Adrenal gland (tissue), 12 donors: ENCODE data around the gene SERPINB12. TPM values are rescaled to one million over a fixed set of nuclear protein-coding genes. Genes with fewer than 3 reads are reported as not detected.

Experiments used
- DNase-seq, 7 donors: peaks; one replicate each; pipeline ENCODE4 v3.0.0-alpha.2; 2019 to 2020
- H3K27ac ChIP-seq, 5 donors: fragments of 200-600 bp; sonication (generic) in 4 of 5; 1 replicate in 3 of 5; 2 replicates in 2 of 5; pipeline versions ENCODE4 v1.5.1 to v1.8.0; 2016 to 2020; ENCODE audit warnings: mild to moderate bottlenecking in 1 of 5
- H3K27me3 ChIP-seq: fragments of 200-600 bp; 2 replicates; pipeline ENCODE4 v1.8.0; 2021
- H3K36me3 ChIP-seq, 2 donors: fragments of 200-600 bp; replicated peaks in 1 of 2; 1 replicate in 1 of 2; 2 replicates in 1 of 2; pipeline versions ENCODE4 v1.5.1 to v1.8.0; 2018 to 2022
- H3K4me1 ChIP-seq, 2 donors: fragments of 200-600 bp; replicated peaks in 1 of 2; 1 replicate in 1 of 2; 2 replicates in 1 of 2; pipeline versions ENCODE4 v1.5.1 to v1.8.0; 2018 to 2021
- H3K4me3 ChIP-seq, 4 donors: fragments of 200-600 bp; sonication (generic) in 3 of 4; one replicate each; pipeline ENCODE4 v1.5.1; 2016 to 2018
- H3K9me3 ChIP-seq, 3 donors: fragments of 200-600 bp; sonication (generic) in 1 of 3; replicated peaks in 1 of 3; 1 replicate in 2 of 3; 2 replicates in 1 of 3; pipeline versions ENCODE4 v1.5.1 to v1.8.0; 2016 to 2021
- CTCF ChIP-seq, 6 experiments: fragments of 450-650 bp in 4 of 6; fragments of 200-600 bp in 2 of 6; sonication (generic) in 1 of 6; IDR thresholded peaks; 1 replicate in 5 of 6; 2 replicates in 1 of 6; pipeline versions ENCODE4 v1.5.1 to v1.8.0; 2016 to 2021; ENCODE audit warnings: antibody characterized with exemption in 6 of 6, mild to moderate bottlenecking in 2 of 6, moderate library complexity in 1 of 6
- POLR2A ChIP-seq, 2 donors: fragments of 450-650 bp; IDR thresholded peaks; one replicate each; pipeline ENCODE4 v1.6.1; 2017; ENCODE audit warnings: antibody characterized with exemption in 2 of 2, mild to moderate bottlenecking in 2 of 2, moderate library complexity in 1 of 2
- WGBS, 4 donors: extraction: QIAGEN DNeasy Blood & Tissue Kit in 2 of 4; methylation state at CpG; one replicate each; pipeline versions ENCODE4 v1.1.5 to v1.1.7; 2013 to 2017; 5-methylcytosine and 5-hydroxymethylcytosine counted together
- intact Hi-C, 2 donors: fragments of 100-400 bp; cut with DNase I; formaldehyde crosslinking; loops; one replicate each; pipeline versions ENCODE4 v1.14.1 to v1.15.0; 2022 to 2023
- polyA plus RNA-seq, 3 donors: library from polyadenylated mRNA; stranded (reverse); fragments of 200-250 nt in 2 of 3; fragments of 350-450 nt in 1 of 3; fragmentation: Illumina TruSeq in 1 of 3; extraction: RNeasy Lipid Tissue Mini Kit (QIAGEN cat#74804) in 1 of 3; gene quantifications; one replicate each; pipeline ENCODE4 v1.2.3, GENCODE V29; 2013 to 2014
- total RNA-seq, 9 donors: library from RNA; depleted of rRNA in 4 of 9; stranded (reverse); fragments of >200 nt in 4 of 9; fragments of 120-200 nt in 1 of 9; fragmentation: NEBNext Ultra II Directional in 1 of 9; extraction: Animal tissue kit (Norgen Biotek cat#: 25700) in 1 of 9; gene quantifications; one replicate each; pipeline versions ENCODE4 v1.1.0 to v1.2.4, GENCODE V29; 2013 to 2023
- donor health status: healthy with polysubstance abuse.
- donor health status: Bipolar disorder and iron deficiency.
- donor health status: DM: yes; HTN: yes; CAD: no.
- donor health status: DM: no; HTN: no; CAD: no.
- donor health status: DM: no; HTN: no; CAD: no.
- donor health status: DM: yes; HTN: yes; CAD: no.

SERPINB12 gene
- total and polyA plus RNA-seq, 12 donors = 0.17 TPM; not detected in 11

- DNase-seq = no peak
- Histone ChIP-seq H3K27ac (no peak overlapping the region), H3K27me3 (no peaks in the 10 kb centered on the region), H3K4me1 (no peaks in the 10 kb centered on the region), H3K4me3 (no peak overlapping the region), H3K36me3 (no peaks in the 10 kb centered on the region), H3K9me3 (no peaks in the 10 kb centered on the region)
- WGBS, 4 donors = 80 to 88% (median 84%) methylated on average over 9 of the region's 9 CpGs
- intact Hi-C loops = loop anchor here in 1 of 2 donors (10.0 kb wide), 1 partner anchor 45 kb away; no protein-coding TSS in a partner anchor
- TF ChIP-seq POLR2A (IDR thresholded peaks at IDR 0.05) (no peak), CTCF (IDR thresholded peaks at IDR 0.05) (no peak)
Observed at GRCh38 chr18:63559567-63560491, 17.7 kb downstream of the SERPINB12 start.

GRCh38 chr18:63562284-63562683, 20.1 kb downstream of the SERPINB12 start:
- Histone ChIP-seq H3K4me3 (no peak overlapping the region), H3K36me3 (no peaks in the 10 kb centered on the region), H3K27me3 (no peaks in the 10 kb centered on the region), H3K27ac (no peak overlapping the region), H3K9me3 (no peaks in the 10 kb centered on the region), H3K4me1 (no peaks in the 10 kb centered on the region)
- 85 to 91% (median 87%) methylated on average over 4 of the region's 4 CpGs for WGBS, 4 donors
- intact Hi-C loops = loop anchor here in 1 of 2 donors (10.0 kb wide), 1 partner anchor 47 kb away; no protein-coding TSS in a partner anchor
- no peak for DNase-seq
- TF ChIP-seq CTCF (IDR thresholded peaks at IDR 0.05) = no peak

- Histone ChIP-seq H3K27me3 (peaks cover 7% of the 10 kb centered on the region), H3K4me1 (no peaks in the 10 kb centered on the region), H3K9me3 (no peaks in the 10 kb centered on the region), H3K27ac (no peak overlapping the region), H3K4me3 (no peak overlapping the region), H3K36me3 (no peaks in the 10 kb centered on the region)
- 77 to 86% (median 82%) methylated on average over 4 of the region's 4 CpGs for WGBS, 4 donors
- DNase-seq = no peak
- TF ChIP-seq CTCF (IDR thresholded peaks at IDR 0.05) (no peak), POLR2A (IDR thresholded peaks at IDR 0.05) (no peak)
- intact Hi-C loops = loop anchor here in 1 of 2 donors (10.0 kb wide), 1 partner anchor 49 kb away; no protein-coding TSS in a partner anchor
Observed at GRCh38 chr18:63564021-63564420, 21.9 kb downstream of the SERPINB12 start.

- no peak overlapping the region for H3K4me3 ChIP-seq
- H3K9me3 ChIP-seq = no peaks in the 10 kb centered on the region
- intact Hi-C loops = loop anchor here in 1 of 2 donors (10.0 kb wide), 1 partner anchor 50 kb away; no protein-coding TSS in a partner anchor
- no peaks in the 10 kb centered on the region for H3K4me1 ChIP-seq
- no peak for DNase-seq
- 70 to 95% (median 80%) methylated on average over 1 of the region's 1 CpG for WGBS, 4 donors
- H3K27me3 ChIP-seq = peaks cover 7% of the 10 kb centered on the region
- TF ChIP-seq POLR2A (IDR thresholded peaks at IDR 0.05) = no peak
- no peak for TF ChIP-seq CTCF (IDR thresholded peaks at IDR 0.05)
- no peak overlapping the region for H3K27ac ChIP-seq
- H3K36me3 ChIP-seq = no peaks in the 10 kb centered on the region
Observed at GRCh38 chr18:63564561-63564960, 22.4 kb downstream of the SERPINB12 start.
